Measurements from ENCODE around the gene BAAT.

DNA sequence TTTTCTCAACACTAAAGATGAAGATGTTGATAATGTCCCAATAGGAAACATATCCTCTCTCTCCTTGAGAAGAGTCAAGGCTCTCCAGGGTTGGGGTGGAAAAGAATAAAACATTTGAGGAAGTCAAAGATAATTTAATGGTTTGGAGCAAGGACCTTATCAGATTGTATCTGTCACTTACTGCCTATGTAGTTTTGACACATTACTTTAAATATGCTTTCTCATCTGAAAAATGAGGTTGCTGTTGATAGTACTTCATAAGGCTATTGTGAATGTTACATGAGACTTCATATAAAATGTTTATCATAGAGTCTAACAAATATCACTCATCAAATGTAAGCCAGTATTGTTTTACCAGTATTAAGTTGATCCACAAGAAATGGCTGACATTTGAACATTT lies 48.7 kb downstream of the BAAT start:
- TF ChIP-seq GATA3 (IDR thresholded peaks at IDR 0.05; ENCODE audit: low read depth, low read length) (no peak), GATA2 (IDR thresholded peaks at IDR 0.05; ENCODE audit: low read depth, low read length) (no peak)
